22Rv1 (cell line): ENCODE data around the gene CCL17.

Experiments used
- H3K27ac ChIP-seq: fragments of 450-650 bp; 2 replicates; pipeline ENCODE4 v1.5.1; 2017
- ZFX ChIP-seq: fragments of 450-650 bp; IDR thresholded peaks from 2 replicates; pipeline ENCODE4 v1.6.1; 2017; ENCODE audit warnings: antibody characterized with exemption, borderline replicate concordance
- TF ChIP-seq, protein P1 (sequence below): fragments of 450-650 bp; IDR thresholded peaks from 2 replicates; pipeline ENCODE4 v1.5.1; 2017; ENCODE audit warnings: mild to moderate bottlenecking

CCL17 gene

DNA sequence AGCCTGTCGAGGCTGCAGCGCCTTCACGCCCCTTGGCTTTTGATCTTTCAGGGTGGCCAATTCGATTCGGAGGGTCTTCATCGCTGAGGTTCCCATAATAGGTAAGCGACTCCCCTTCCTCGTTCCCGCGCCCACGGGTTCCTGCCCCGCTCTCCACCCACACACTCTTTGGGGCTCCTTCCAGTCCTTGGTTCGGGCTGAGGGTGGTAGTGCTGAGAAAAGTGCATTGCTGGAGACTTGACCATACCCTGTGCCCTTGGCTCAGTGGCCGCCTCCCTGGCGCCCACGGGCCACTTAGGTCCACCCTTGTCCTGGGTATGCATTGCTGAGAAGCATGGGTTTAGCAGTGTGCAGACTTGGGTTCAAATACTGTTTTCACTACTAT, 58.4 kb downstream of the CCL17 start:
- TF ChIP-seq ZFX: no peak
- TF ChIP-seq, protein P1, sequence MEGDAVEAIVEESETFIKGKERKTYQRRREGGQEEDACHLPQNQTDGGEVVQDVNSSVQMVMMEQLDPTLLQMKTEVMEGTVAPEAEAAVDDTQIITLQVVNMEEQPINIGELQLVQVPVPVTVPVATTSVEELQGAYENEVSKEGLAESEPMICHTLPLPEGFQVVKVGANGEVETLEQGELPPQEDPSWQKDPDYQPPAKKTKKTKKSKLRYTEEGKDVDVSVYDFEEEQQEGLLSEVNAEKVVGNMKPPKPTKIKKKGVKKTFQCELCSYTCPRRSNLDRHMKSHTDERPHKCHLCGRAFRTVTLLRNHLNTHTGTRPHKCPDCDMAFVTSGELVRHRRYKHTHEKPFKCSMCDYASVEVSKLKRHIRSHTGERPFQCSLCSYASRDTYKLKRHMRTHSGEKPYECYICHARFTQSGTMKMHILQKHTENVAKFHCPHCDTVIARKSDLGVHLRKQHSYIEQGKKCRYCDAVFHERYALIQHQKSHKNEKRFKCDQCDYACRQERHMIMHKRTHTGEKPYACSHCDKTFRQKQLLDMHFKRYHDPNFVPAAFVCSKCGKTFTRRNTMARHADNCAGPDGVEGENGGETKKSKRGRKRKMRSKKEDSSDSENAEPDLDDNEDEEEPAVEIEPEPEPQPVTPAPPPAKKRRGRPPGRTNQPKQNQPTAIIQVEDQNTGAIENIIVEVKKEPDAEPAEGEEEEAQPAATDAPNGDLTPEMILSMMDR: no peak
- H3K27ac ChIP-seq: peak overlapping the region; percentile 64

DNA sequence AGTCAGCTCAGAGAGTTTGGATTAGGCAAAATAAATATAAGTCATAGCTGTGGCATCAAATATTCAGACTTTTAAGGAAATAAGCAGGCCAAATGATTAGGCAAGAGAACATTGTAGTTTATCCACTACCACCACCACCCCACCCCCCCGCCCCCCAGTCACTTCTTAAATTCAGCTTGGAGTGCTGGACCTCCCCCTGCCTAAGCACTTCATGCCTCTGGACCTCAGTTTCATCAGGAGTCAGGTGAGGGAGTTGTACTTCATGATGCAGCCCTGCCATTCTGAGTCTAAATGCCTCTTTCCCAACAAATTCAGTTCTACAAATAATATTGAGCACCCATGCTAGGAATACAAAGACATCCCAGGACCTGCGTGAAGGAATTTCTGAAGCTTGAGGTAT, 60.0 kb downstream of the CCL17 start:
- no peak overlapping the region for H3K27ac ChIP-seq
- TF ChIP-seq ZFX: no peak
- TF ChIP-seq, protein P1: no peak
